Middle frontal gyrus (tissue), 1 donor: Measurements from ENCODE around the gene PPM1J.
"Not testable (repeated sequence)": the region's sequence is repeated elsewhere in the genome, so short reads cannot be mapped to it uniquely, and the experiment has no call there.

Source experiments
- DNase-seq: peaks from one replicate; pipeline ENCODE4 v3.0.0-alpha.2; 2015; ENCODE audit warnings: low spot score; ENCODE audit errors: extremely low spot score

Gene PPM1J, protein sequence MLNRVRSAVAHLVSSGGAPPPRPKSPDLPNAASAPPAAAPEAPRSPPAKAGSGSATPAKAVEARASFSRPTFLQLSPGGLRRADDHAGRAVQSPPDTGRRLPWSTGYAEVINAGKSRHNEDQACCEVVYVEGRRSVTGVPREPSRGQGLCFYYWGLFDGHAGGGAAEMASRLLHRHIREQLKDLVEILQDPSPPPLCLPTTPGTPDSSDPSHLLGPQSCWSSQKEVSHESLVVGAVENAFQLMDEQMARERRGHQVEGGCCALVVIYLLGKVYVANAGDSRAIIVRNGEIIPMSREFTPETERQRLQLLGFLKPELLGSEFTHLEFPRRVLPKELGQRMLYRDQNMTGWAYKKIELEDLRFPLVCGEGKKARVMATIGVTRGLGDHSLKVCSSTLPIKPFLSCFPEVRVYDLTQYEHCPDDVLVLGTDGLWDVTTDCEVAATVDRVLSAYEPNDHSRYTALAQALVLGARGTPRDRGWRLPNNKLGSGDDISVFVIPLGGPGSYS

DNA sequence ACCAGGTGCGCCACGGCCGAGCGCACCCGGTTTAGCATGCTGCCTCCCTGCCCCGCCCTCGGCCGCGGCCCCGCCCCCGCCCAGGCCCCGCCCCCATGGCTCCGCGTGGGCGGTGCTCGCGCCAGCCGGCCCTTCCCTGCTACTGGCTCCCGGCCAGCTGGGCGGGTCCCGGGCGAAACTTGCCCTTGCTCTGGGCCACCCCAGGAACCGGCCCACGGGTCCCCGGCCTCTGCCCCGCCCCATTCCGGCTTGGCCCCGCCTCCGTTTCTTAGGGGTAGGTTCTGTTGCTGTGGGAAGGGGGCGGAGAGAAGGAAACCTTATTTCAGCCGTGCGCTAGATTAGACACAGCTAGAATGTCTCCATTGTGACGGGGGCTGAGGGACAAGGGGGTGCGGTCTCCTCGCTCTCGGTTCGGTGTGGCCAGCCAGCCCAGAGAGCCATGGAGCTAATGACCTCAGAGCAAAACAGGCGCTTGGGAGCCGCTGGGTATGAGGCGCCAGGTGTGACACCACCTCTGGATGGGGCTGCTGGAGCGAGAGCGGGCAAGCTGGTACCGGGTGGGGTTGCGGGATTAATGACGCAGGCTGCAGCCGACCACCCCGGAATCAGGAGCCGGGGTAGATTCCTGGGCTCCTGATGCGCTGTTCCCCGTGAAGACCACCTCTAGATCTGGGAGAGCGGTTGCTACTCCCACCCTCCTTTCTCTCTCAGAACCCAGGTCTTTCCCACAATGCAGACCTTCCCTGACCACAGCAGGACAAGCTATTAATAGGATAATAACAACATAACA is at the start of gene PPM1J:
Gene PPM1J, minus strand, starts transcription at position 69 of the 790 bp plus-strand sequence. Its CDS starts 31 bp downstream, at position 38.
- DNase-seq, result peak; percentile 53

DNA sequence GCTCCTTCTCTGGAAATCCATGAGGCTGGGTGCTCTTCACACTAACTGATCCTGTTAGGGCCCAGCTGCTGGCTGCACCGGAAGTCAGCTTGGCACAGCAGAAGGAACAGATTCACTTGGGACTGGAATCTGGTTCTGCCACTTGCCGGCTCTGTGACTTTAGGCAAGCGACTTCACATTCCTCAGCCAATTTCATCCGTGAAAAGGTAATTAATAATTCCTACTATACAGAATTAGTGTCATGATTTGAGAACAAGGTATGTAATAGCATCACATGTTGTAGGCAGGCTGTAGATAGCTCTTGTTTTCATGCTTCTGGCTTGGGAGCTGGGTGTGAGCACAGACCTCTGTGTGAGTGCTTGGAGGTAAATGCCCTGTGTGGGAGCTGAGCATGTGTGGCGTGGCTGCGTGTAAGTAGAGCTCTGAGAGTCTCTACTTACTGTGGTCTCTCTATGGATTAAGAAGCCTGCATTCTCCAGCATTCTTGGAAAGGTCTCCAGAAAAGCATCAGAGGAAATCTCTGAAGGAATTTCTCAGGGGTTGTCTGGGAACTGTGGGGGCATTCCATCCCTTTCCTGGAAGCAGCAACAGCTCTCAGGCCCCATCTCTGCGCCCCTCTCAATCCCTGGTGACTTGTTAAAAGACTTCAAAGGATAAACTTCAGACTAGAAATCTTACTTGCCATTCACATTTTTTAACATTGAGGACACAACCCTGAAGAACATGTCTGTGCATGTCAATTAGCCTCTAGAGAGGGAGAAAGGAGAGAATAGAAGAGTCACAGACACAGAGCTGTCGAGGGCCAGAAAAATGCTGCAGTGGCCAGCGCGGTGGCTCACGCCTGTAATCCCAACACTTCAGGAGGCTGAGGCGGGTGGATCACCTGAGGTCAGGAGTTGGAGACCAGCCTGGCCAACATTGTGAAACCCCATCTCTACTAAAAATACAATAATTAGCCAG is 47.7 kb upstream of the PPM1J start:
- DNase-seq, result no peak

DNA sequence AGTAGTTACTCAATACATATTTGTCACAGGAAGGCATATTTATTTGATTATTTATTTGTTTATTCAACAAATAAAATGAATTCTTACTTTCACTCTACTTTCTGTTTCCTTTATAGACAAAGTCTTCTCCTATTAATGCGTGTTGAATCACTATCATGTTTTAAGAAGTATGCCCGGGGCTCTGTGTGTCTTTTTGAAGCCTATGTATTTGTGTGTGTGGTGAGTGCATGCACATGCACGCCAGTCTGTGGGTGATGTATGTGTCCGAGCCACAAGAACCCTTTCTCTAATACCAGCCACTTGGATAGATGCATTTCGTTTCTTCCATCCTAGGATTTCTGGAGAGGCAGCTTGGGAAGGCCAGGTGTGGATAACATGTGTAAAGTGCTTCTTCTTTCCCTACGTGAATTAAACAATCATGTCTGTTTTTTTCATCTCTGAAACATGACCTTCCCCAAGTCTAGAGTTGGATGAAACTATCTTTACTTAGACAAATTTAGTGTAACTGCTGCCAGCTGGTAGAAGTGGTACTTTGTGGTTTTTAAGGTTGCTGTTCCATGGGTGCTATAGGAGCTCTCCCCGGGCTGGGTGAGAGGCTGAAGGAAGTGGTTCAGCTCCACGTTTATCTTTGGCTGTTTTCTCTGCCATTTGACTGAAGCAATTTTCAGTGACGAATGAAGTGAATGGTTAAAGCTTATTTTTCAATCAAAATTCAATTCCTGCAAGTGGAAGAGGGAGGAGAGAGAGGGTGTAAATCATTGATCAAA is 46.8 kb upstream of the PPM1J start:
- no peak for DNase-seq

DNA sequence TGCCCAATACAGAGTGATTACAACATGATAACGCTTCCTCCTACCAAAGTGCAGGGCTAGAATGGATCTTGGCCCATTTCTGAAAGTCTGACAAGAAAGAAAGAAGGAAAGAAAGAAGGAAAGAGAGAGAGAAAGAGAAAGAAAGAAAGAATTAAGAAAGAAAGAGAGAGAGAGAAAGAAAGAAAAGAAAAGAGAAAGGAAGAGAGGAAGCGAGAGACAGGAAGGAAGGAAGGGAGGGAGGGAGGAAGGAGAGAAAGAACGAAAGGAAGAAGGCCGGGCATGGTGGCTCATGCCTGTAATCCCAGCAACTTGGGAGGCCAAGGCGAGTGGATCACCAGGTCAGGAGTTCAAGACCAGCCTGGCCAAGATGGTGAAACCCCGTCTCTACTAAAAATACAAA is 44.1 kb upstream of the PPM1J start:
- no peak for DNase-seq

DNA sequence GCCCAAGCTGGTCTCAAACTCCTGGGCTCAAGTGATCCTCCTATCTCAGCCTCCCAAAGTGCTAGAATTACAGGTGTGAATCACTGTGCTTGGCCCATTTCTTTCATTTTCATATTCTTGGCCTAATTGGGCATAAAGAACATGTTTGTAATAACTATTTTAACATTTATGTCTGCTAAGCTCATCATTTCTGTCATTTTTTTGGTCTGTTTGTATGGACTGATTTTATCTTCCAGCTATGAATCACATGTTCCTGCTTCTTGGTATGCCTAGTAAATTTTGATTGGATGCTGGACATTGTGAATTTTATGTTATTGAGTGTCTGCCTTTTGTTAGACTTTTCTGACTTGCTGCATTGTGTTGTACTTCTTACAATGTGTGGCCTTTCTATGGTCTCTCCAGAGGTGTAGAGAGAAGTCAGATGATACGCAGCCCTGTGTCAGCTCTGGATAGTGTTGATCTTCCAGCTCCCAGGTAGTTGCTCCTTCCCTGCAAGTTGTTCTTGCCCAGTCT is 39.0 kb upstream of the PPM1J start:
- DNase-seq, result no peak

DNA sequence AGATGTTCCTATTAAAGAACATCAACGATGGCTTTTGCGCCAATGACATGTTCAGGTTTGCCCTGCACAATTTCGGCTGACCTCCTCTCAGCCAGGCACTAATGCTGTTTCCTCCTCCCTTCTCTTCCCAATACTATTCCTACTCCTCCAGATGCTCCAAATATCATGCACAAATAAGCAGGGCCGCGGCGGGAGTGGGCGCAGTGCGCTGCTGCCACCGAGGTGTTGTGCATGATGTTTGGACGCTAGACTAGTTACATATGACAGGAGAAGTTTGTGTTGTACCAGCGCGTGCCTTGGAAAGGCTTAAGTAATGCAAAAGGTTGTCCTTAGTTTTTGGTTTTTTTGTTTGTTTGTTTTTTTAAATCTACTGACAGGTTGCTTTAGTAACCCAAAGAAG is 33.3 kb upstream of the PPM1J start:
- no peak for DNase-seq

DNA sequence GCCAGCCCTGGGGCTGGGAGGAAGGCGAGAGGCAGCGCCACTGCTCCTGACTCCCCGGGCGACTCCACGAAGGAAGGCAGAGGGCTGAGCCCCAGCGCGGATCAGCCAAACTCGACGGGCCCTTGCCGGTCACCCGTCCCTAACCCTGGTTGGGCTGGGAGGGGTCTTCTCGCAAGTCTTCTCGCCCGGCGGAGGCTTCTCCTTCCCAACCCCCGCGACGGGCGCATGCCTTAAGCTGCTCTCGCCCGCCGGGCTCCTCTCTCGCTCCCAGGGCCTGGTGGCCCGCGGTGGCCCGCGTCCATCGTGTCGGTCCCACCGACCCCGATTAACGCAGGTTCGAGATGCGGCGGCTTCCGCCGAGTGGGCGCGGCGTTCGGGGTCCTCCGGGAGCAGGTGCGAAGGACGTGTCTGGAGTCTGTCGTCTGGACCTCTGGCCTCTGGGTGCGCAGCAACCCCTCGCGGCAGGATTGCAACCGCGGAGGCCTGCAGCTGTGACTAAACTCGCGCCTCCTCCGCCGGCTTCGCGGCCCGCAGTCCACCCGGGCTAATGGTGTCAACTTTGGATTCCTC is 29.0 kb upstream of the PPM1J start:
- DNase-seq, result no peak

DNA sequence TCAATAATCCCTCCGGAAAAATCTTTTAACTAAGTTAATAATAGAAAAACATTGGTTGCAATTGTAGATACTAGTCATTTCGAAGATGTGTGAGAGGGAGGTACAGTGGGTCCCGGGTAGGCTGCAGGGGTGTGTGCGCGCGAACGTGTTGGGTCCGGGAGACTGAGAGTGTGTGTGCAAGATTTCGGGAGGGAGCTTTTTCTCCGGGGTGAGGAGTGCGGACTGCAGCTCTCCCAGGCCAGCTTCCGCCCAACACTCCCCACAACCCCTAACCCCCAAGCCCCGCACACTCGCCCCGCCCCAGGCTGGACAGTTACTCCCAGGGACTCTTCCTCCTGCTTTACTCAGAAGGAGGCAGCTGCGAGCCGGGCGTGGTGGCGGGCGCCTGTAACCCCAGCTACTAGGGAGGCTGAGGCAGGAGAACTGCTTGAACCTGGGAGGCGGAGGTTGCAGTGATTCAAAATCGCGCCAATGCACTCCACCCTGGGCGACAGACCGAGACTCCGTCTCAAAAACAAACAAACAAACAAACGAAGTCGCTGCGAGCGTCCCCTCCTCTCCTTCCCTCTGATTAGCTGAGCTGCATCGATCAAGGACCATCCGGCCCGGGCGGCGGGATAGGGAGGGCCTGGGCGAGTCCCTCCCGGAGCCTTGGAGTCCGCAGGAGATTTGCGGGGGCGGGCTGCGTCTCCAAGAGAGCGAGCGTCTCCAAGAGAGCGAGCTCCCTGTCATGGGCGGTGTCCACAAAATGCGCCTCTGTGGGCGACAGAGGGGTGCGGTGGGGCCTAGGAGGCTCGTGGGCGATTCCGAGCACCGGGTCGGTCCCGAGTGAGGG is 28.3 kb upstream of the PPM1J start:
- no peak for DNase-seq

DNA sequence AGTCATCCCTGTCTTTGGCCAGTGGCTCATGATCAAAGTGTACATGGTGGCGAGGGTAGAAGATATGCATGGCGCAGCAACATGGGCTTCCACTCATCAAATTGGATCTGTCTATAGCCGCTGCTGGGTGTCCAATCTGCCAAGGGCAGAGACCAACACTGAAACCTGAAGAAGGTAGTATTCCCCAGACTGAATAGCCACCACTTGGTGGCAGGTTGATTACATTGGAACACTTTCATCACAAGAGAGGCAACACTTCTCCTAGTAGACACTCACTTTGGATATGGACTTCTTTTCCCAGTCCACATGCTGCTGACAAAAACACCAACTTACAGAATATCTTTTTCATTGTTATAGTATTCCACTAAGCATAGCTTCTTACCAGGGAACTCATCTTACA is 22.4 kb upstream of the PPM1J start:
- DNase-seq, result no peak

DNA sequence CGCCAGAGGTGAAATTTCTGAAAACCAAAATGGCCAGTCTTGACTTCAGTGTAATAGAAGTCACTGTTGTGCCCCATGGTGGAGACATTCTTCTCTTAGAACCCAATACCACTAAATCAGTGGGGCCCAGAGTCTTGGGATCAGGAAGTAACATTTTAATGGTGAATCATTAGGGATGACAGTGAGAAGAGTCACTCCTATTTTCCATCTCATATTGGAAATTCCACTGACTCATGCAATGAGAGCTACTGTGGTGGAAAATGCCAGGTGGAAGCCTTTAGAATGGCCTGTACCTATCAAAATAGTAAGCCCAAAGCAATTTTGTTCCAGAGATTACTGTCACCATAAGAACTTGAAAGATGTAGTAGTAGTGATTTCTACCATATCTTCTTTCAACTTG is 20.6 kb upstream of the PPM1J start:
- DNase-seq, result no peak

DNA sequence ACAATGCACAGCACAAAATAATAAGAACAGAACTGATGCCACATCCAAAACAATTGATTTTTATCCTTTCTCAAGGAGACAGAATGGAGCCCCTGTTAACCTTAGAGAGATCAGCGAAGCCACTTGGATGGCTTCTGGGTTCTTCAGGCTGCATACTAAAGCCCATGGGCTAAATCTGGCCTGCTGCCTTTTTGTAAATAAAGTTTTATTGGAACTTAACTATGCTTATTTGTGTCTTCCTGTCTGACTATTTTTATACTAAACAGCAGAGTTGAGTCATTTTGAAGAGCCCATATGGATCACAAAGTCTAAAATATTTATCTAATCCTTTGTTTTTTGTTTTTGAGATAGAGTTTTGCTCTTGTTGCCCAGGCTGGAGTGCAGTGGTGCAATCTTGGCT is 16.3 kb upstream of the PPM1J start:
- DNase-seq, result no peak

DNA sequence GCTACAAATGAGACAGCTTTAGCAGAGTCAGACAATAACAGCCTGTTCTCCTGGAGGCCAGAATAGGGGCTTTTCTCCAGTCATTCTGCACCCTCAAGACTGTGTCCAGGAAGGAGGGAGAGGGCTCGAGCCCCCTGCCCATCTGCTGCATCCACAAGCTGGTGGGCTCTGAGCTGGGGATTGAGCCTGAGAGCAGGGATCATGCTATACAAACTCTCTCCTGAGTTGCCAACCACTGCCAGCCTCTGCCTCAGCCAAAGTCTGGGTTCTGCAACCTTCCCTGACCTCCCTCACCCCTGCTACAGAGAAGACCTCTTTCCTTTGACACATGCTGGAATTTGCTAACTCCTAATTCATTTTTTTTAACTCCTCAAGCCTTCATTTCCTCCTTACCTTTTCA is 14.8 kb upstream of the PPM1J start:
- no peak for DNase-seq

DNA sequence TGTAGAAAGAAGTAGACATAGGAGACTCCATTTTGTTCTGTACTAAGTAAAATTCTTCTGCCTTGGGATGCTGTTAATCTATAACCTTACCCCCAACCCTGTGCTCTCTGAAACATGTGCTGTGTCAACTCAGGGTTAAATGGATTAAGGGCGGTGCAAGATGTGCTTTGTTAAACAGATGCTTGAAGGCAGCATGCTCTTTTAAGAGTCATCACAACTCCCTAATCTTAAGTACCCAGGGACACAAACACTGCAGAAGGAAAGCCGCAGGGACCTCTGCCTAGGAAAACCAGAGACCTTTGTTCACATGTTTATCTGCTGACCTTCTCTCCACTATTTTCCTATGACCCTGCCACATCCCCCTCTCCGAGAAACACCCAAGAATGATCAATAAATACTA is 13.9 kb upstream of the PPM1J start:
- DNase-seq, result not testable (repeated sequence)

DNA sequence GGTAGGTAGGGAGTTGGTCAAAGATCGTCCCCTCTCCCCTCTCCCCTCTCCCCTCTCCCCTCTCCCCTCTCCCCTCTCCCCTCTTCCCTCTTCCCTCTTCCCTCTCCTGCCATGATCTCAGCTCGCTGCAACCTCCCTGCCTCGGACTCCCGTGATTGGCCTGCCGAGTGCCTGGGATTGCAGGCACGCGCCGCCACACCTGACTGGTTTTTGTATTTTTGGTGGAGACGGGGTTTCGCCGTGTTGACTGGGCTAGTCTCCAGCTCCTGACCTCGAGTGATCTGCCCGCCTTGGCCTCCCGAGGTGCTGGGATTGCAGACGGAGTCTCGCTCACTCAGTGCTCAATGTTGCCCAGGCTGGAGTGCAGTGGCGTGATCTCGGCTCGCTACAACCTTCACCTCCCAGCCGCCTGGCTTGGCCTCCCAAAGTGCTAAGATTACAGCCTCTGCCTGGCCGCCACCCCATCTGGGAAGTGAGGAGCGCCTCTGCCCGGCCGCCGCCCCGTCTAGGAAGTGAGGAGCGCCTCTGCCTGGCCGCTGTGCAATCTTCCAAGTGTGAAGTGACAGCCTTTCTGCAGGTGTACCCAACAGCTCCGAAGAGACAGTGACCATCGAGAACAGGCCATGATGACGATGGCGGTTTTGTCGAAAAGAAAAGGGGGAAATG is 13.3 kb upstream of the PPM1J start:
- not testable (repeated sequence) for DNase-seq

DNA sequence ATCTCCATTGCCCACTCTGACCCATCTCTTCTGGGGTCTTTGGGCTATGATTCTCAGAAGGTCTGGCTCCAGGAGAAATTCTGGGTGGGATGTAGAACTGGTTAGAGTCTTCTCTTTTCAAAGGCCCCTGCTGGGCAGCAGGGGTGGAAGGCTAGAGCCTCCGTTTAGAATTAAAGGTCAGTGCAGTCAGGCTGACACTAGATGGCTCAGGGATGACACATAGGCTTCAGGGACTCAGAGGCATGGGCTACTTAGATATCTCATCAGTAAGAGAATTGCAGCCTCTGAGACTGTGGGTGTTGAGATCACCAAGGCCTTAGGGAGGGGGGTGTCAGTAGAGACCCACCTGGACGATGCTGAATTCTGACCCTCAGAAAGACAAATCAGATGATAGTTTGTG is 12.6 kb upstream of the PPM1J start:
- DNase-seq, result no peak

DNA sequence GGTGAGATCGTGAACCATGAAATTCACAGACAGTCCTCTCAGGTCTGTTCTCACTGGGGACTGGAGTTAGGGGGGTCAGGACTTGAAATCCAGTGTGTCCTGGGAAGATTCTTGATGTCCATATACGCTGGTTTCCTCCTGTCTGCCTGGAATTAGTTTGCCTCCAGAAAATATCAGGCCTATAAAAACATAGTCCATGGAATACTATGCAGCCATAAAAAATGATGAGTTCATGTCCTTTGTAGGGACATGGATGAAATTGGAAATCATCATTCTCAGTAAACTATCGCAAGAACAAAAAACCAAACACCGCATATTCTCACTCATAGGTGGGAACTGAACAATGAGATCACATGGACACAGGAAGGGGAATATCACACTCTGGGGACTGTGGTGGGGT is 9.1 kb upstream of the PPM1J start:
- DNase-seq, result not testable (repeated sequence)

DNA sequence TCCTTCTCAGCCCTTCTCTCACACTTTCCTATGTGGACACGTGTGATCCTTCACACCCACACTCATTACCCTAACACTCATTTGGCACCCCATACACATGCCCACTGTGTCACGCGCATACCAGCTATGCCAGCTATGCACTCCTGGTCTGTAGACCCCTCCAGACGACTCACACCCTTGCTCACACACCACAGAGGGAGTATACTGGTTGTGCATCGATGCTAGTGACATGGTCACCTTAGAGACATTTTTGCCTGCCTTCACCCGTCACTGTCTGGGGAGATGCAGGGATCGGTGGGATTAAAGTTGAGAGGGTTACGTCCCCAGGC is 8.3 kb upstream of the PPM1J start:
- no peak for DNase-seq

DNA sequence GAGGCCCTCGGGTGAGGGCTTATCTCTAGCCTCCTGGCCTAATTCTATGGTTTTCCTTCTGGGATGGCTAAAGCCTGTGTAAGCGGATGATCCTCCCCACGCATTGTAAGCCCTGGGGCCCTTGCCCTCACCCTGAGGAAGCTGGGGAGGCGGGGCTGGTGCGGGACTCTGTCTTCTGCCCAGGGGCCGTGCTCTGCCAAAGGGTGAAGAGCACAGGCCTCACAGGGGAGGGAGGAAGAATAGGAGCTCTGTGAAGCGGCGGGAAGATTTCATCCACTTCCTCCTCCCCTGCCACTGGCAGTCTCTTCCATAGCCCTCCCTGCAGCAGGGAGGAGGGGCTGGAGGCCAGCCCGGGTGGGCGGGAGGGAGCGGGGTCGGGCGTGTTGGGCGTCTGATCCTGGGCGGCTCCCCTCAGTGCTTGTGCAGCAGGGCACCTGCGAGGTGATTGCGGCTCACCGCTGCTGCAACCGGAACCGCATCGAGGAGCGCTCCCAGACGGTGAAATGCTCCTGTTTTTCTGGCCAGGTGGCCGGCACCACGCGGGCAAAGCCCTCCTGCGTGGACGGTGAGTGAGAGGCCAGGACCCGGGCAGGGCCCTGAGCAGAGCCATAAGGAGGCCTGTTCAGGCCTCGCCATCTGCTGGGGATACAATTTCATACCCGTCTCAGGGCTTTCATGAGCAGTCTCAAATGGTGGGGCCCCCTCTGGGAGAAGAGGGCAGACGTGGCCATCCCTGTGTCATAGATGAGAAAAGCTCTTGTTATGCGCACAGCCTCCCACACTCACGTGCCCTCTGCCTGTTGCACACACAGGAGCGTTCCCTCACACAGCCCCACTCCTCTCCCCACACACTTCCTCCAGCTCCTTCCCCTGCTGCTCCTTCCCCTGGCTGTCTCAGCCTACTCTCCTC is 7.7 kb upstream of the PPM1J start:
- DNase-seq, result no peak
